Psoas muscle (tissue), 8 donors: ENCODE measurements around the gene MCM6. TPM values are rescaled to one million over a fixed set of nuclear protein-coding genes. Genes with fewer than 3 reads are reported as not detected.
"Not testable (repeated sequence)": the region's sequence is repeated elsewhere in the genome, so short reads cannot be mapped to it uniquely, and the experiment has no call there.

Experiments
- ATAC-seq, 4 donors: fragments of 200-7000 bp; cut with Tn5 transposase; one replicate each; pipeline ENCODE4 v1.9.1; 2020; ENCODE audit warnings: moderate library complexity in 3 of 4, mild to moderate bottlenecking in 2 of 4
- DNase-seq, 2 donors: peaks; one replicate each; pipeline ENCODE4 v3.0.0-alpha.2; 2020
- H3K27ac ChIP-seq: fragments of 200-600 bp; one replicate; pipeline ENCODE4 v1.8.0; 2022
- H3K27me3 ChIP-seq, 3 donors: fragments of 200-600 bp in 1 of 3; one replicate each; pipeline versions ENCODE4 v1.6.1 to v1.8.0; 2013 to 2022; ENCODE audit warnings: low read length in 2 of 3, mild to moderate bottlenecking in 2 of 3, moderate library complexity in 1 of 3; ENCODE audit not compliant: insufficient read depth in 3 of 3
- H3K36me3 ChIP-seq, 2 donors: fragments of 200-600 bp in 1 of 2; one replicate each; pipeline versions ENCODE4 v1.6.1 to v1.8.0; 2013 to 2022; ENCODE audit warnings: low read depth in 1 of 2, mild to moderate bottlenecking in 1 of 2, moderate library complexity in 1 of 2; ENCODE audit not compliant: insufficient read depth in 1 of 2
- H3K4me1 ChIP-seq: fragments of 200-600 bp; one replicate; pipeline ENCODE4 v1.8.0; 2022
- H3K4me3 ChIP-seq: fragments of 200-600 bp; one replicate; pipeline ENCODE4 v1.8.0; 2022; ENCODE audit warnings: mild to moderate bottlenecking
- H3K9me3 ChIP-seq: fragments of 200-600 bp; one replicate; pipeline ENCODE4 v1.8.0; 2022
- CTCF ChIP-seq: fragments of 200-600 bp; IDR thresholded peaks from one replicate; pipeline ENCODE4 v1.8.0; 2022; ENCODE audit warnings: antibody characterized with exemption
- WGBS, 3 donors: extraction: QIAGEN DNeasy Blood & Tissue Kit; methylation state at CpG; one replicate each; pipeline versions ENCODE4 v1.1.6 to v1.1.7; 2013; 5-methylcytosine and 5-hydroxymethylcytosine counted together
- intact Hi-C, 2 donors: fragments of 100-400 bp; cut with DNase I; formaldehyde crosslinking; loops; one replicate each; pipeline versions ENCODE4 v1.11.0 to v1.14.2; 2022
- polyA plus RNA-seq, 3 donors: library from polyadenylated mRNA; stranded (reverse); fragments of 200-250 nt; gene quantifications; one replicate each; pipeline ENCODE4 v1.2.3, GENCODE V29; 2013
- total RNA-seq, 4 donors: library from RNA; stranded (reverse); fragmentation: NEBNext Ultra II Directional in 2 of 4; extraction: Animal tissue kit (Norgen Biotek cat#: 25700) in 2 of 4; gene quantifications; one replicate each; pipeline versions ENCODE4 v1.2.1 to v1.2.4, GENCODE V29; 2021 to 2023
- donor health status: healthy with polysubstance abuse.
- donor health status: DM: no; HTN: no; CAD: no; lungs with moderate emphysema.
- donor health status: Bipolar disorder and iron deficiency.
- donor health status: healthy.
- donor health status: DM: yes; HTN: yes; CAD: no.
- donor health status: DM: no; HTN: no; CAD: no.
- donor health status: DM: no; HTN: no; CAD: no.
- donor health status: DM: yes; HTN: yes; CAD: no.

The MCM6 gene
- total and polyA plus RNA-seq, 7 donors, result 3.3 to 9.4 (median 6.0) TPM

DNA sequence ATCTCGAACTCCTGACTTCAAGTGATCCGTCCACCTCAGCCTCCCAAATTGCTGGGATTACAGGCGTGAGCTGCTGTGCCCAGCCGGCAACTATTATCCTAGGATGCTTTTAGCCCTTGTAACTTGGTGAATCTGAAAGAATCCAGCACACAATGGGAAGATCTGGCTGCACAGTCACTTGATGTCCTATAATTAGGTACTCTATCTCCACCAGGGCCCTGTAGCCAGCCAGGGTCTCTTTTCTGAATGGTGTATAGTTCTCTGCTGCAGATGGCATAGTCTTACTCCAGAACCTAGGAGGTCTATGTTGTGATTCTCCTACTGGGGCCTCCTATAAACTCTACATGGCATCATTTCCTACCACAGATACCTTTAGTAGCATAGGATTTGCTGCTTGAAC lies 13.9 kb upstream of the MCM6 start:
- Histone ChIP-seq H3K27me3 (no peaks in the 10 kb centered on the region), H3K4me1 (no peaks in the 10 kb centered on the region), H3K36me3 (no peaks in the 10 kb centered on the region), H3K4me3 (no peak overlapping the region), H3K27ac (no peak overlapping the region), H3K9me3 (no peaks in the 10 kb centered on the region)
- TF ChIP-seq CTCF, result no peak
- DNase-seq (no peak), ATAC-seq (no peak)
- 93 to 97% (median 94%) methylated on average over 4 of the region's 4 CpGs for WGBS, 3 donors
- intact Hi-C loops, result no loop called here

GRCh38 chr2:135888587-135888986 lies 12.3 kb upstream of the MCM6 start:
- H3K27me3 ChIP-seq, DNase-seq, H3K9me3 ChIP-seq, H3K4me3 ChIP-seq, H3K27ac ChIP-seq, H3K4me1 ChIP-seq, intact Hi-C loops, H3K36me3 ChIP-seq, ATAC-seq: not testable (repeated sequence)
- WGBS, 3 donors, result 82 to 89% (median 86%) methylated on average over 5 of the region's 5 CpGs

DNA sequence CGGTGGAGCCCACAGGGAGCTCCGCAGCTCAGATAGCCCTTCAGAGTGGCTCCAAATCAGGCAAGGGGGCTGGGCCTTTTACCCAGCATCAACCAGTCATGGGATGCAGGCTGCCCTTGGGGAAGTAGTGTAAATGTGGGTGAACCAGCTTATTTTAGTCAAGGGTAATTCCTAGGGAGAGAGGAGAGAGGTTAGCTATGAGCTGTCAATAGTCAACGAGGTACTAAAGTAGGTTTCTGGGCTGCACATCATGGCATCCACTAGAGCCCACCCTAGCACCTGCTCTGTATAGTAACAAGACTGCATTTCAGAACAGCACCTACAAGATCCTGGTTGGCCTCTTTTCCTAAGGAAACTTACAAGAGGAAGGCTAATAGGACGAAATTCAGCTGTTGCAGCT lies 9.5 kb upstream of the MCM6 start:
- Histone ChIP-seq H3K9me3 (no peaks in the 10 kb centered on the region), H3K4me1 (no peaks in the 10 kb centered on the region), H3K27me3 (no peaks in the 10 kb centered on the region), H3K36me3 (no peaks in the 10 kb centered on the region), H3K27ac (no peak overlapping the region), H3K4me3 (no peak overlapping the region)
- TF ChIP-seq CTCF, result no peak
- 80 to 92% (median 91%) methylated on average over 4 of the region's 4 CpGs for WGBS, 3 donors
- intact Hi-C loops, result no loop called here
- DNase-seq (no peak), ATAC-seq (no peak)

DNA sequence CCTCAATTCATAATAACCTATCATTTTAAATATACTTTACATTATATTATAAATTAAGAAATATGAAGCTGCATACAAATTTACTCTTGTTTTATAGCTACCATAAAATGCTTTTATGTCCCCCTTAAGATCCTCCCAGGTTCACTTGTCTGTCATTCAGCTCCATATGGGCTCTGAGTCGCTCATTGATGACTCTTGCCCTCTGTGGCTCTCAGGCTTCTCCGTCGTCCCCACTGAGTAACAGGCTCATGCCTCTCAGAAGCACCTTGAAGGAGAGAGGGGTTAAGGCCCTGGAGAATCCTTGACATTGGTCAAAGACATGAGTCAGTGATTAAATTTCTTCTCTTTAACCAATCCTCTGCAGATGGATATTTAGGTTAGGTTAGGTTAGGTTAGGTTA lies 6.2 kb upstream of the MCM6 start:
- no peaks in the 10 kb centered on the region for H3K9me3 ChIP-seq
- H3K27me3 ChIP-seq, result no peaks in the 10 kb centered on the region
- H3K4me1 ChIP-seq, result no peaks in the 10 kb centered on the region
- no peak overlapping the region for H3K27ac ChIP-seq
- DNase-seq, result no peak
- no peak overlapping the region for H3K4me3 ChIP-seq
- ATAC-seq, result no peak
- TF ChIP-seq CTCF, result no peak
- H3K36me3 ChIP-seq, result no peaks in the 10 kb centered on the region
- intact Hi-C loops, result no loop called here
- WGBS, 3 donors, result 42 to 61% (median 53%) methylated on average over 3 of the region's 3 CpGs

- Histone ChIP-seq H3K27ac (peak overlapping the region; percentile 85), H3K4me3 (peak overlapping the region; percentile 90)
- H3K27me3 ChIP-seq, intact Hi-C loops, H3K9me3 ChIP-seq, DNase-seq, H3K4me1 ChIP-seq, H3K36me3 ChIP-seq: not testable (repeated sequence)
- peak in 1 of 4 donors; percentile 1 for ATAC-seq
- 82 to 86% (median 84%) methylated on average over 15 of the region's 15 CpGs for WGBS, 3 donors
These were observed 527 bp upstream of the MCM6 start for GRCh38 chr2:135876770-135877169.

GRCh38 chr2:135875491-135876065 lies 665 bp downstream of the MCM6 start:
- DNase-seq, result peak; percentile 48 to 67

More at GRCh38 chr2:135875491-135876065, 665 bp downstream of the MCM6 start:
- peak; percentile 53 to 68 (median 64) for ATAC-seq
- Histone ChIP-seq H3K4me1 (no peaks in the 10 kb centered on the region), H3K4me3 (peak overlapping the region; percentile 90), H3K36me3 (peaks cover 0 to 20% of the 10 kb centered on the region in 2 donors), H3K27ac (peak overlapping the region; percentile 85), H3K9me3 (no peaks in the 10 kb centered on the region), H3K27me3 (no peaks in the 10 kb centered on the region)
- no peak for TF ChIP-seq CTCF
- intact Hi-C loops, result no loop called here
- 1 to 3% (median 3%) methylated on average over 25 to 26 of the region's 26 CpGs for WGBS, 3 donors
